Measurements from ENCODE around the gene CD99.
"Not testable (repeated sequence)": the region's sequence is repeated elsewhere in the genome, so short reads cannot be mapped to it uniquely, and the experiment has no call there.

CD99 gene

DNA sequence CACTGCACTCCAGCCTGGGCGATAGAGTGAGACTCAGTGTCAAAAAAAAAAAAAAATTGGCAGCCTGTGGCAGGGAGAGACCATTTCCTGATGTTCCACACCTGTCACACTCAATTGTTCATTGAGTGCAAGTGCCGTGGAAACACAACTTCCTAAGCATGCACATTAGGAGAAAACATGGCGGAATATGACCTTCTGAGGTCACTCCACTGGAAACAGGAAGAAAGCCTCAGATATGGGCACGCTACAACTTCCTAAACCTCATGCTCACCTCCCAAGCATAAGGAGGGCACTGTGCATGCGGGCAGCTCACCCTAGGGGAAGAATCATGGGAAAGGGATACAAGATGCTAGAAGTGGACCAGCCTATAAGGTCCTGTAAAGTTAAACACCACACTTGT is 28.5 kb upstream of the CD99 start:
- TF ChIP-seq CTCF (IDR thresholded peaks at IDR 0.05; ENCODE audit: low read depth, low read length): no peak
- DNase-seq (ENCODE audit: extremely low read depth, low read depth): no peak

DNA sequence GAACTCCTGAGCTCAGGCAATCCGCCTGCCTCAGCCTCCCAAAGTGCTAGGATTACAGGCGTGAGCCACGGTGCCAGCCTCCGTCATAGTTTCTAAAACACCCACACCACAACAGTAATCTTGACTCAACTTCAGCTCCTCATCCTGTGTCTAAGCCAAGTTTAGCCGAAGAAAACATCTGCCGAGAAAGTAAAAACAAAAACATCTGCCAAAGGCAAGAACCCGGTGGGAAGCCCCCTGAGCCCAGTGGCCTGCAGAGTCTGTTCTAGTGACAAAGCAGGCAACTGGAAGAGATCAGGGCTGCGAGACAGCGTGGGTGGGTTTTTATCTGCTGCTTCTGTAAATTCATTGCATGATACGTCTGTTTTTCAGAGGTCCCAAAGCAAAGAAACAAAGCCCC is 26.6 kb upstream of the CD99 start:
- TF ChIP-seq CTCF (IDR thresholded peaks at IDR 0.05; ENCODE audit: low read depth, low read length): no peak
- DNase-seq (ENCODE audit: extremely low read depth, low read depth): peak; percentile 44

DNA sequence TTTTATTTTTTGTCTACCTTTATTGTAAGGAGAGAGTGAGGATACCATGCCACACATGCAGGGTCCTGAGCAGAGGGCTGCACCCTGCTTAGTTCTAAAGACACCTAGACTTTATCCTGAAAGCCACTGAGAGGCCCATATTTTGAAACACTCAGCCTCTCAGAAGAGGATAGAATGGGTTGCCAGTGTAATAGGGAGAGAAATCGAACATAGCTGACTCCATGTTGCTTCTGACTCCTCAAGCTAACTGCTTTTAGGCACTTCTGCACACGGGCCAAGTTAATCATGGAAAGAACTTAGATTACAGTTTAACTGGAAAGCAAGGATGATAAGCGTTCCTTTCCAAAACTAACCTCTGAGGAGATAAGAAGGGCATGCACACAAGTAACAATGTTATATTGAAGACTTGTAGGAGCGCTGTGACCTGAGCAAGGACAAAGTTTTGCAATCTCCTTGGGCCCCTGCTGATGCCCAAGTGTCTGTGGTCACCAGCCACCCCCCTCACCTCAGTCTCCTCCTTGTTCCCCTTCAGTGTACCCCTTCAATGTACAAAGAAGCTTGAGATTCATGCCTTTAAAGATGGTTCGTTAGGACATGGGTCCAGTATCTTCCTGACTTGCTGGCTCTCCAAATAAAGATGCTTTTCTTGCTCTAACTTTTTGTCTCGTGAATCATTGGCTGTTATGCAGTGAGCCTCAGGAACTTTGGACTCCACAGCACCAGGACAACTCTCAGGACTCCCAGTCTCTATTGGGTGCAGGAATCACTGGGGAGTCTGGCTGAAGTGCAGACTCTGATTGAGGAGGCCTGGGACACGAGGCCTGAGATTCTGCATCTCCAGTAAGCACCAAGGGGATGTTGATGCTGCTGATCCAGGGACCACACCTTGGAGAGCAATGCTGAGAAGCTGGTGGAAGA is 25.4 kb upstream of the CD99 start:
- TF ChIP-seq CTCF (IDR thresholded peaks at IDR 0.05; ENCODE audit: low read depth, low read length): no peak
- DNase-seq (ENCODE audit: extremely low read depth, low read depth): no peak

GRCh38 chrX:2666491-2666890 is 24.6 kb upstream of the CD99 start:
- TF ChIP-seq CTCF (IDR thresholded peaks at IDR 0.05; ENCODE audit: low read depth, low read length): no peak
- no peak for DNase-seq (ENCODE audit: extremely low read depth, low read depth)

- no peak for TF ChIP-seq CTCF (IDR thresholded peaks at IDR 0.05; ENCODE audit: low read depth, low read length)
These were observed 20.1 kb upstream of the CD99 start for GRCh38 chrX:2670978-2671377.

GRCh38 chrX:2672084-2672483 is 19.0 kb upstream of the CD99 start:
- no peak for TF ChIP-seq CTCF (IDR thresholded peaks at IDR 0.05; ENCODE audit: low read depth, low read length)
- no peak for DNase-seq (ENCODE audit: extremely low read depth, low read depth)

More at GRCh38 chrX:2670978-2671377, 20.1 kb upstream of the CD99 start:
- no peak for DNase-seq (ENCODE audit: extremely low read depth, low read depth)

DNA sequence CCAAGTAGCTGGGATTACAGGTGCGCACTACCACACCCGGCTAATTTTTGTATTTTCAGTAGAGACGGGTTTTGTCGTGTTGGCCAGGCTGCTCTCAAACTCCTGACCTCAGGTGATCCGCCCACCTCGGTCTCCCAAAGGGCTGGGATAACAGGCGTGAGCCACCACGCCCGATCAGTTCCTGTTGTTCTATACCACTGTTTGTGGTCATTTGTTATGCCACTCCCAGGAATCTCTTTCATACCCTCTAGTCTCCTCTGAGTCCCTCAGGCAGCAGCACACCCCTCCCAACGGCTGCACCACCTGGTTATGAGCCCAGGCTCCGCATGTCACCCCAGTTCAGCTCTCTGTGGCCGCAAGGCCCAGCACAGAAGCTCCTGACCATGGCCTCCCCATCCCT is 17.5 kb upstream of the CD99 start:
- TF ChIP-seq CTCF (IDR thresholded peaks at IDR 0.05; ENCODE audit: low read depth, low read length): no peak
- no peak for DNase-seq (ENCODE audit: extremely low read depth, low read depth)

- not testable (repeated sequence) for DNase-seq (ENCODE audit: extremely low read depth, low read depth)
These were observed 15.4 kb upstream of the CD99 start for GRCh38 chrX:2675657-2676200.

Data from AG09319 (cell line).